Endothelial cell (in vitro differentiated cells): ENCODE results near the gene STX4. TPM values are rescaled to one million over a fixed set of nuclear protein-coding genes. Genes with fewer than 3 reads are reported as not detected.

Source experiments
- DNase-seq: peaks from one replicate; pipeline ENCODE4 v3.0.0; 2021; ENCODE audit warnings: low spot score
- H3K27ac Mint-ChIP-seq: one replicate; pipeline ENCODE4 v1.8.0; 2021; ENCODE audit warnings: mixed read lengths, inconsistent platforms; ENCODE audit not compliant: unreplicated experiment
- H3K27me3 Mint-ChIP-seq: one replicate; pipeline ENCODE4 v1.8.0; 2021; ENCODE audit warnings: mild to moderate bottlenecking, moderate library complexity, mixed read lengths, inconsistent platforms; ENCODE audit not compliant: unreplicated experiment
- H3K36me3 Mint-ChIP-seq: one replicate; pipeline ENCODE4 v1.8.0; 2021; ENCODE audit warnings: mild to moderate bottlenecking, low read depth, mixed read lengths, inconsistent platforms; ENCODE audit not compliant: unreplicated experiment
- H3K4me1 Mint-ChIP-seq: one replicate; pipeline ENCODE4 v1.8.0; 2021; ENCODE audit warnings: mild to moderate bottlenecking, mixed read lengths, inconsistent platforms; ENCODE audit not compliant: unreplicated experiment
- H3K4me3 Mint-ChIP-seq: one replicate; pipeline ENCODE4 v1.8.0; 2021; ENCODE audit warnings: mild to moderate bottlenecking, mixed read lengths, inconsistent platforms; ENCODE audit not compliant: unreplicated experiment
- H3K9me3 Mint-ChIP-seq: one replicate; pipeline ENCODE4 v1.8.0; 2021; ENCODE audit warnings: mixed read lengths, inconsistent platforms; ENCODE audit not compliant: unreplicated experiment
- total RNA-seq: library from RNA; stranded (reverse); fragmentation: NEBNext Ultra II Directional; extraction: Animal tissue kit (Norgen Biotek cat#: 25700); gene quantifications from one replicate; pipeline ENCODE4 v1.2.1, GENCODE V29; 2021; ENCODE audit not compliant: unreplicated experiment
- TF ChIP-seq, protein P1 (sequence below): fragments of 200-600 bp; sonication (generic); IDR thresholded peaks from one replicate; pipeline ENCODE4 v1.5.0; 2021; ENCODE audit warnings: antibody characterized with exemption; ENCODE audit not compliant: unreplicated experiment

STX4 gene
- total RNA-seq, 1 donor from 2014 or later: 74.2 TPM

GRCh38 chr16:31050280-31051030 is 17.1 kb downstream of the STX4 start:
- DNase-seq: no peak

GRCh38 chr16:31052114-31052513 is 18.8 kb downstream of the STX4 start:
- Mint-ChIP-seq H3K4me1 (peaks cover 3% of the 10 kb centered on the region), H3K27me3 (no peaks in the 10 kb centered on the region), H3K9me3 (no peaks in the 10 kb centered on the region), H3K27ac (no peak overlapping the region), H3K4me3 (no peak overlapping the region), H3K36me3 (peaks cover 5% of the 10 kb centered on the region)
- TF ChIP-seq, protein P1, sequence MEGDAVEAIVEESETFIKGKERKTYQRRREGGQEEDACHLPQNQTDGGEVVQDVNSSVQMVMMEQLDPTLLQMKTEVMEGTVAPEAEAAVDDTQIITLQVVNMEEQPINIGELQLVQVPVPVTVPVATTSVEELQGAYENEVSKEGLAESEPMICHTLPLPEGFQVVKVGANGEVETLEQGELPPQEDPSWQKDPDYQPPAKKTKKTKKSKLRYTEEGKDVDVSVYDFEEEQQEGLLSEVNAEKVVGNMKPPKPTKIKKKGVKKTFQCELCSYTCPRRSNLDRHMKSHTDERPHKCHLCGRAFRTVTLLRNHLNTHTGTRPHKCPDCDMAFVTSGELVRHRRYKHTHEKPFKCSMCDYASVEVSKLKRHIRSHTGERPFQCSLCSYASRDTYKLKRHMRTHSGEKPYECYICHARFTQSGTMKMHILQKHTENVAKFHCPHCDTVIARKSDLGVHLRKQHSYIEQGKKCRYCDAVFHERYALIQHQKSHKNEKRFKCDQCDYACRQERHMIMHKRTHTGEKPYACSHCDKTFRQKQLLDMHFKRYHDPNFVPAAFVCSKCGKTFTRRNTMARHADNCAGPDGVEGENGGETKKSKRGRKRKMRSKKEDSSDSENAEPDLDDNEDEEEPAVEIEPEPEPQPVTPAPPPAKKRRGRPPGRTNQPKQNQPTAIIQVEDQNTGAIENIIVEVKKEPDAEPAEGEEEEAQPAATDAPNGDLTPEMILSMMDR: no peak
- DNase-seq: no peak

More at GRCh38 chr16:31050280-31051030, 17.1 kb downstream of the STX4 start:
- Mint-ChIP-seq H3K27ac (no peak overlapping the region), H3K4me1 (peaks cover 3% of the 10 kb centered on the region), H3K9me3 (no peaks in the 10 kb centered on the region), H3K4me3 (no peak overlapping the region), H3K27me3 (no peaks in the 10 kb centered on the region), H3K36me3 (peaks cover 5% of the 10 kb centered on the region)
- TF ChIP-seq, protein P1: no peak

- Mint-ChIP-seq H3K36me3 (peaks cover 11% of the 10 kb centered on the region), H3K9me3 (no peaks in the 10 kb centered on the region), H3K4me1 (peaks cover 3% of the 10 kb centered on the region), H3K27me3 (peaks cover 3% of the 10 kb centered on the region), H3K27ac (no peak overlapping the region), H3K4me3 (no peak overlapping the region)
- TF ChIP-seq, protein P1: no peak
- DNase-seq: no peak
Observed at GRCh38 chr16:31055613-31056012, 22.3 kb downstream of the STX4 start.

GRCh38 chr16:31061126-31061812 is 27.9 kb downstream of the STX4 start:
- Mint-ChIP-seq H3K27ac (no peak overlapping the region), H3K9me3 (no peaks in the 10 kb centered on the region), H3K36me3 (peaks cover 19% of the 10 kb centered on the region), H3K4me1 (peaks cover 27% of the 10 kb centered on the region), H3K4me3 (no peak overlapping the region), H3K27me3 (peaks cover 22% of the 10 kb centered on the region)
- TF ChIP-seq, protein P1: no peak
- no peak for DNase-seq
